NCI-H2196 treated with DMSO at 0.1 percent for 48 hours (cell line): ENCODE results near the gene LRP10.
"Not testable (repeated sequence)": the region's sequence is repeated elsewhere in the genome, so short reads cannot be mapped to it uniquely, and the experiment has no call there.

Source experiments
- DNase-seq: peaks from one replicate; lab custom pipeline; 2025; ENCODE audit not compliant: unreplicated experiment; lab: John Stamatoyannopoulos, UW

LRP10 gene

GRCh38 chr14:22860377-22860776 is 11.2 kb upstream of the LRP10 start:
- DNase-seq, result not testable (repeated sequence)

- DNase-seq, result no peak
These were observed 9.9 kb upstream of the LRP10 start for GRCh38 chr14:22861651-22862050.

GRCh38 chr14:22864979-22865378 is 6.6 kb upstream of the LRP10 start:
- DNase-seq, result no peak

- no peak for DNase-seq
These were observed 5.8 kb upstream of the LRP10 start for GRCh38 chr14:22865424-22866405.

GRCh38 chr14:22866874-22867273 is 4.7 kb upstream of the LRP10 start:
- no peak for DNase-seq

- DNase-seq, result no peak
These were observed 723 bp upstream of the LRP10 start for GRCh38 chr14:22870811-22871223.

GRCh38 chr14:22872033-22872832 is 693 bp downstream of the LRP10 start:
- peak; percentile 36 for DNase-seq

GRCh38 chr14:22872833-22873520 is 1.4 kb downstream of the LRP10 start:
- no peak for DNase-seq

- DNase-seq, result no peak
These were observed 3.6 kb downstream of the LRP10 start for GRCh38 chr14:22875003-22875747.

- no peak for DNase-seq
These were observed 4.3 kb downstream of the LRP10 start for GRCh38 chr14:22875748-22876319.

- DNase-seq, result no peak
These were observed 5.5 kb downstream of the LRP10 start for GRCh38 chr14:22877000-22877501.

GRCh38 chr14:22878271-22879246 is 7.0 kb downstream of the LRP10 start:
- DNase-seq, result no peak

- no peak for DNase-seq
These were observed 10.5 kb downstream of the LRP10 start for GRCh38 chr14:22882064-22882463.

- peak; percentile 82 for DNase-seq
These were observed 11.1 kb downstream of the LRP10 start for GRCh38 chr14:22882529-22883172.

GRCh38 chr14:22883173-22883976 is 11.8 kb downstream of the LRP10 start, which contains the start of gene REM2:
Gene REM2 (plus strand): TSS chr14:22883222. CDS start chr14:22883288, 66 bp downstream.
- DNase-seq, result no peak

- DNase-seq, result no peak
These were observed 12.7 kb downstream of the LRP10 start for GRCh38 chr14:22884076-22884737.
